GM18861 (cell line): ENCODE data around the gene ADGRB3.

ENCODE experiments used
- ATAC-seq: cut with Tn5 transposase; IDR thresholded peaks from one replicate; pipeline ENCODE4 v1.9.1; 2021; ENCODE audit not compliant: unreplicated experiment

The ADGRB3 gene

GRCh38 chr6:68634726-68635411 is at the start of gene ADGRB3:
TSS of gene ADGRB3 (plus strand) at chr6:68635282. CDS start at chr6:68638676, 3,394 bp downstream.
- ATAC-seq = peak; percentile 70

GRCh38 chr6:68593558-68593957 is 41.5 kb upstream of the ADGRB3 start:
- ATAC-seq = no peak

GRCh38 chr6:68597642-68598041 is 37.4 kb upstream of the ADGRB3 start:
- no peak for ATAC-seq

GRCh38 chr6:68615938-68616337 is 19.1 kb upstream of the ADGRB3 start:
- no peak for ATAC-seq

- ATAC-seq = no peak
Measured at GRCh38 chr6:68625998-68626397, 9.1 kb upstream of the ADGRB3 start.

- no peak for ATAC-seq
Measured at GRCh38 chr6:68628161-68628560, 6.9 kb upstream of the ADGRB3 start.

- no peak for ATAC-seq
Measured at GRCh38 chr6:68632734-68633133, 2.3 kb upstream of the ADGRB3 start.

- ATAC-seq = no peak
Measured at GRCh38 chr6:68633281-68633971, 1.7 kb upstream of the ADGRB3 start.

GRCh38 chr6:68633972-68634725 is 933 bp upstream of the ADGRB3 start:
- ATAC-seq = no peak

GRCh38 chr6:68635412-68635705 is 277 bp downstream of the ADGRB3 start:
- no peak for ATAC-seq

GRCh38 chr6:68635706-68636513 is 828 bp downstream of the ADGRB3 start:
- ATAC-seq = no peak

- ATAC-seq = no peak
Measured at GRCh38 chr6:68636666-68637065, 1.6 kb downstream of the ADGRB3 start.

GRCh38 chr6:68637071-68637470 is 2.0 kb downstream of the ADGRB3 start:
- ATAC-seq = no peak

- ATAC-seq = no peak
Measured at GRCh38 chr6:68637782-68638181, 2.7 kb downstream of the ADGRB3 start.

GRCh38 chr6:68638230-68638900 is 3.3 kb downstream of the ADGRB3 start:
- no peak for ATAC-seq

- no peak for ATAC-seq
Measured at GRCh38 chr6:68639211-68639610, 4.1 kb downstream of the ADGRB3 start.

- ATAC-seq = no peak
Measured at GRCh38 chr6:68639826-68640490, 4.9 kb downstream of the ADGRB3 start.

- ATAC-seq = no peak
Measured at GRCh38 chr6:68640491-68640835, 5.4 kb downstream of the ADGRB3 start.

GRCh38 chr6:68641172-68641571 is 6.1 kb downstream of the ADGRB3 start:
- no peak for ATAC-seq

GRCh38 chr6:68642081-68642480 is 7.0 kb downstream of the ADGRB3 start:
- ATAC-seq = no peak
